K562 (cell line): Measurements from ENCODE around the gene P2RY6. TPM values are rescaled to one million over a fixed set of nuclear protein-coding genes. Genes with fewer than 3 reads are reported as not detected.

Experiments used
- ATAC-seq: fragments of 200-7000 bp; cut with Tn5 transposase; 3 replicates; pipeline ENCODE4 v1.9.1; 2020; ENCODE audit warnings: moderate library complexity
- BruUV-seq: library from RNA; stranded (reverse); fragments of 400-500 nt; replicated peaks from 2 replicates; lab custom pipeline; 2021; lab: Mats Ljungman, UMichigan
- CTCF ChIA-PET: fragments of 300-600 bp; formaldehyde crosslinking; extraction: SDS; loops from one replicate; lab custom pipeline; 2021; ENCODE audit warnings: low intra/inter-chr PET ratio; lab: Yijun Ruan, JAX
- POLR2A ChIA-PET: fragments of 300-600, 350-650 bp; sonication (Branson Sonifier 250); formaldehyde crosslinking; extraction: SDS; loops from one replicate; lab custom pipeline; 2021; ENCODE audit warnings: antibody characterized with exemption, inconsistent platforms; lab: Yijun Ruan, JAX
- DNase-seq, 4 experiments: peaks; one replicate each; pipeline versions ENCODE4 v3.0.0 to v3.0.0-alpha.2; 2011 to 2018; ENCODE audit warnings: low spot score in 3 of 4, mixed read lengths in 3 of 4; ENCODE audit errors: extremely low read depth in 1 of 4
- FAIRE-seq: peaks from 2 replicates; lab custom pipeline; 2011; peaks lifted over from hg19 to GRCh38; lab: Jason Lieb, UNC
- H2AFZ ChIP-seq: 2 replicates; pipeline ENCODE4 v1.6.0; 2011; ENCODE audit warnings: low read depth, low read length, control low read depth, inconsistent platforms
- H3K27ac ChIP-seq: fragments of 200-600 bp; 3 replicates; pipeline ENCODE4 v1.8.0; 2011; ENCODE audit warnings: low read depth, mild to moderate bottlenecking, control low read depth, inconsistent platforms, low read length, moderate library complexity, mixed read lengths; ENCODE audit errors: extremely low read depth
- H3K27me3 ChIP-seq, 2 experiments: fragments of 300-600 bp in 1 of 2; 2 replicates in 1 of 2; 3 replicates in 1 of 2; pipeline versions ENCODE4 v1.6.0 to v1.8.0; 2011; ENCODE audit warnings: inconsistent platforms in 2 of 2, low read length in 2 of 2, mild to moderate bottlenecking in 1 of 2, mixed read lengths in 1 of 2, moderate library complexity in 1 of 2; ENCODE audit not compliant: control insufficient read depth in 2 of 2, insufficient read depth in 2 of 2
- H3K36me3 ChIP-seq: fragments of 300-600 bp; 3 replicates; pipeline ENCODE4 v1.8.0; 2011; ENCODE audit warnings: mild to moderate bottlenecking, low read length, inconsistent platforms; ENCODE audit not compliant: control insufficient read depth, insufficient read depth
- H3K4me1 ChIP-seq, 2 experiments: fragments of 200-600 bp in 1 of 2; replicated peaks in 1 of 2; 2 replicates in 1 of 2; 3 replicates in 1 of 2; pipeline versions ENCODE4 v1.5.1 to v1.8.0; 2011; ENCODE audit warnings: inconsistent platforms in 2 of 2, low read length in 2 of 2, mild to moderate bottlenecking in 1 of 2, mixed read lengths in 1 of 2, moderate library complexity in 1 of 2; ENCODE audit not compliant: control insufficient read depth in 2 of 2, insufficient read depth in 2 of 2
- H3K4me2 ChIP-seq: 2 replicates; pipeline ENCODE4 v1.6.1; 2011; ENCODE audit warnings: low read length, control low read depth, inconsistent platforms, mixed read lengths; ENCODE audit not compliant: insufficient read depth
- H3K4me3 ChIP-seq: fragments of 200-600 bp; sonication (generic), shearing (Covaris generic); 2 replicates; pipeline ENCODE4 v1.5.1; 2016; ENCODE audit warnings: control low read depth, inconsistent platforms
- H3K79me2 ChIP-seq: fragments of 200-600 bp; 3 replicates; pipeline ENCODE4 v1.8.0; 2011; ENCODE audit warnings: low read length, inconsistent platforms; ENCODE audit not compliant: control insufficient read depth, insufficient read depth
- H3K9ac ChIP-seq, 2 experiments: 2 replicates each; pipeline versions ENCODE4 v1.6.0 to v1.6.1; 2011; ENCODE audit warnings: low read depth in 2 of 2, low read length in 2 of 2, control low read depth in 1 of 2, inconsistent platforms in 1 of 2, mild to moderate bottlenecking in 1 of 2, mixed read lengths in 1 of 2; ENCODE audit not compliant: insufficient read depth in 1 of 2
- H3K9me1 ChIP-seq: one replicate; pipeline ENCODE4 v1.6.0; 2011; ENCODE audit warnings: inconsistent platforms, mild to moderate bottlenecking, low read length, moderate library complexity; ENCODE audit not compliant: control insufficient read depth, insufficient read depth
- H3K9me3 ChIP-seq: replicated peaks from 2 replicates; pipeline ENCODE4 v1.5.1; 2011; ENCODE audit warnings: low read depth, low read length, inconsistent platforms; ENCODE audit not compliant: control insufficient read depth, insufficient read depth
- H4K20me1 ChIP-seq: replicated peaks from 2 replicates; pipeline ENCODE4 v1.6.1; 2011; ENCODE audit warnings: low read length, inconsistent platforms, mixed read lengths; ENCODE audit not compliant: control insufficient read depth, insufficient read depth
- CEBPZ ChIP-seq: fragments of 150-350 bp; IDR thresholded peaks from 2 replicates; pipeline ENCODE4 v1.6.1; 2014; ENCODE audit warnings: low read depth, mild to moderate bottlenecking, low read length, borderline replicate concordance
- CHD1 ChIP-seq: fragments of 200-600 bp; sonication (generic); IDR thresholded peaks from one replicate; pipeline ENCODE4 v1.6.1; 2012; ENCODE audit warnings: mild to moderate bottlenecking, moderate library complexity, low read length, inconsistent platforms
- ELK3 ChIP-seq: fragments of 450-650 bp; formaldehyde crosslinking; IDR thresholded peaks from 2 replicates; pipeline ENCODE4 v1.4.0; 2020; ENCODE audit warnings: mild to moderate bottlenecking
- HIVEP1 ChIP-seq: fragments of 250-450 bp; sonication (Bioruptor Pico); IDR thresholded peaks from 2 replicates; pipeline ENCODE4 v1.4.0; 2020; ENCODE audit warnings: mild to moderate bottlenecking
- HLTF ChIP-seq: fragments of 450-650 bp; IDR thresholded peaks from 2 replicates; pipeline ENCODE4 v1.6.1; 2016
- HMG20A ChIP-seq: fragments of 450-650 bp; formaldehyde crosslinking; conservative IDR thresholded peaks from 2 replicates; pipeline ENCODE4 v1.4.0; 2020; ENCODE audit warnings: mild to moderate bottlenecking, mixed read lengths
- MTA2 ChIP-seq: fragments of 450-650 bp; IDR thresholded peaks from 2 replicates; pipeline ENCODE4 v1.6.1; 2016; ENCODE audit warnings: low read depth
- PRPF4 ChIP-seq: fragments of 200-400 bp; formaldehyde crosslinking; IDR thresholded peaks from one replicate; pipeline ENCODE4 v1.6.1; 2017; ENCODE audit warnings: low read length, low read depth, mild to moderate bottlenecking; ENCODE audit not compliant: insufficient read depth, poor library complexity, severe bottlenecking
- SIRT6 ChIP-seq: IDR thresholded peaks from one replicate; pipeline ENCODE4 v1.6.1; 2012; ENCODE audit warnings: low read depth, mild to moderate bottlenecking, control low read depth, inconsistent platforms, low read length, moderate library complexity
- SNAPC5 ChIP-seq: fragments of 250-450 bp; sonication (Bioruptor Pico); IDR thresholded peaks from 2 replicates; pipeline ENCODE4 v1.8.0; 2021; ENCODE audit warnings: moderate library complexity, mild to moderate bottlenecking, inconsistent platforms
- TFAM ChIP-seq: fragments of 250-450 bp; sonication (Bioruptor Pico); conservative IDR thresholded peaks from 2 replicates; pipeline ENCODE4 v1.5.0; 2021; ENCODE audit warnings: mild to moderate bottlenecking, moderate library complexity
- YY1 ChIP-seq, 3 experiments: IDR thresholded peaks; 2 replicates each; pipeline ENCODE4 v1.6.1; 2011; ENCODE audit warnings: low read length in 2 of 3, mild to moderate bottlenecking in 2 of 3, moderate library complexity in 2 of 3, borderline replicate concordance in 1 of 3, control low read depth in 1 of 3, low read depth in 1 of 3; ENCODE audit not compliant: insufficient read depth in 3 of 3, insufficient replicate concordance in 2 of 3, control insufficient read depth in 1 of 3, insufficient read length in 1 of 3; ENCODE audit errors: extremely low read depth in 1 of 3
- ZNF282 ChIP-seq: sonication (generic); formaldehyde crosslinking; IDR thresholded peaks from 2 replicates; pipeline ENCODE4 v1.8.1; 2023; ENCODE audit warnings: missing genetic modification reagents
- ZNF41 ChIP-seq: fragments of 250-450 bp; sonication (Bioruptor Pico); conservative IDR thresholded peaks from 2 replicates; pipeline ENCODE4 v1.4.0; 2020; ENCODE audit warnings: mild to moderate bottlenecking
- WGBS: fragments of 100-300 bp; shearing (Covaris generic); methylation state at CpG from one replicate; pipeline ENCODE4 v1.1.6; 2016; ENCODE audit warnings: low coverage, mixed read lengths; ENCODE audit not compliant: insufficient coverage; ENCODE audit errors: missing lambda C conversion rate; 5-methylcytosine and 5-hydroxymethylcytosine counted together
- in situ Hi-C: fragments of 300-500 bp; cut with MboI; formaldehyde crosslinking; loops from 4 replicates; pipeline ENCODE4 v1.15.0; 2018; ENCODE audit warnings: inconsistent platforms, mixed read lengths
- intact Hi-C: fragments of 100-400 bp; cut with micrococcal nuclease; formaldehyde crosslinking; loops from 2 replicates; pipeline ENCODE4 v1.14.2; 2022
- polyA plus RNA-seq, 8 experiments: library from polyadenylated mRNA; depleted of rRNA in 4 of 8; stranded (reverse) in 5 of 8; unstranded in 3 of 8; fragments of >200 nt; fragmentation: Nextera tagmentation in 2 of 8; fragmentation: Illumina TruSeq in 1 of 8; extraction: Ambion mirVana in 2 of 8; extraction: Trizol in 1 of 8; gene quantifications; 2 replicates each; pipeline versions ENCODE4 v1.2.1 to v1.2.3, GENCODE V29; 2011 to 2014; ENCODE audit warnings: inconsistent platforms in 1 of 8, missing spikeins in 1 of 8
- total RNA-seq, 7 experiments: library from RNA; depleted of rRNA in 6 of 7; stranded (reverse); fragments of >200 nt in 6 of 7; fragmentation: Illumina TruSeq in 2 of 7; extraction: Trizol in 2 of 7; gene quantifications; 2 replicates each; pipeline versions ENCODE4 v1.2.1 to v1.2.3, GENCODE V29; 2011 to 2021; ENCODE audit warnings: low replicate concordance in 1 of 7

Gene P2RY6
- total and polyA plus RNA-seq, 9 of the 15 experiments (the other 6 are each of a cell fraction or from before 2014, with no cell fraction given) = not detected

GRCh38 chr11:73244589-73245240, 27.4 kb upstream of the P2RY6 start:
- Histone ChIP-seq H3K9me1 (no peaks in the 10 kb centered on the region), H3K9me3 (no peaks in the 10 kb centered on the region), H3K4me3 (no peak overlapping the region), H3K79me2 (no peaks in the 10 kb centered on the region), H3K4me2 (no peak overlapping the region), H3K27me3 (peaks cover 0 to 21% of the 10 kb centered on the region in 2 experiments; a peak in 4 of 5 replicates), H3K27ac (no peak overlapping the region), H2AFZ (no peak overlapping the region), H3K36me3 (no peaks in the 10 kb centered on the region), H3K9ac (no peak overlapping the region), H3K4me1 (peaks cover 0 to 3% of the 10 kb centered on the region in 2 experiments; a peak in 1 of 5 replicates), H4K20me1 (no peaks in the 10 kb centered on the region)
- ChIA-PET CTCF (interaction anchor here (1.2 kb wide), 1 partner anchor 656 kb away, joined by 4 read pairs; no protein-coding TSS in a partner anchor), POLR2A (interaction anchor here (0.5 to 0.9 kb wide), 2 partner anchors 49 to 414 kb away, joined by 3 read pairs; no protein-coding TSS in a partner anchor)
- FAIRE-seq = no peak
- in situ Hi-C loops = loop anchor here (5.0 kb wide), 1 partner anchor 417 kb away; no protein-coding TSS in a partner anchor
- 6% methylated on average over 3 of the region's 4 CpGs for WGBS
- BruUV-seq = no TSS peak
- no peak for ATAC-seq
- no peak for TF ChIP-seq TFAM (CRISPR knock-in tag)
- no peak for TF ChIP-seq CEBPZ
- no peak for TF ChIP-seq HMG20A (CRISPR knock-in tag)
- no peak for TF ChIP-seq HIVEP1 (CRISPR knock-in tag)
- no peak for TF ChIP-seq YY1 (IDR thresholded peaks at IDR 0.05; ENCODE audit: borderline replicate concordance in 1 of 3, control insufficient read depth in 1 of 3, extremely low read depth in 1 of 3, insufficient read depth in 3 of 3, insufficient read length in 1 of 3, insufficient replicate concordance in 2 of 3, low read depth in 1 of 3, low read length in 2 of 3)
- TF ChIP-seq SNAPC5 = no peak
- TF ChIP-seq MTA2 = no peak
- TF ChIP-seq ELK3 = no peak
- no peak for TF ChIP-seq ZNF41 (CRISPR knock-in tag)
- TF ChIP-seq PRPF4 = no peak
- TF ChIP-seq HLTF = no peak
- TF ChIP-seq ZNF282 = no peak
- no peak for TF ChIP-seq SIRT6
- TF ChIP-seq CHD1 = no peak
- intact Hi-C loops = no loop called here
- no peak for DNase-seq
